NCI-H345 treated with DMSO at 0.1 percent for 48 hours (cell line): ENCODE measurements around the gene ABCC3.

Source experiments
- DNase-seq: peaks from one replicate; lab custom pipeline; 2025; ENCODE audit not compliant: unreplicated experiment; lab: John Stamatoyannopoulos, UW

Gene ABCC3

GRCh38 chr17:50607522-50608175, 27.0 kb upstream of the ABCC3 start:
- no peak for DNase-seq

GRCh38 chr17:50608700-50609379, 25.8 kb upstream of the ABCC3 start:
- peak; percentile 74 for DNase-seq

GRCh38 chr17:50609380-50610074, 25.2 kb upstream of the ABCC3 start:
- DNase-seq: no peak

GRCh38 chr17:50611634-50612033, 23.0 kb upstream of the ABCC3 start:
- DNase-seq: no peak

- no peak for DNase-seq
Measured at GRCh38 chr17:50612281-50612680, 22.4 kb upstream of the ABCC3 start.

- no peak for DNase-seq
Measured at GRCh38 chr17:50613007-50613992, 21.4 kb upstream of the ABCC3 start.

- no peak for DNase-seq
Measured at GRCh38 chr17:50614471-50615051, 20.1 kb upstream of the ABCC3 start.

- no peak for DNase-seq
Measured at GRCh38 chr17:50615828-50616227, 18.9 kb upstream of the ABCC3 start.

- DNase-seq: no peak
Measured at GRCh38 chr17:50618300-50618699, 16.4 kb upstream of the ABCC3 start.

GRCh38 chr17:50618941-50619340, 15.7 kb upstream of the ABCC3 start:
- DNase-seq: no peak

GRCh38 chr17:50619489-50619888, 15.2 kb upstream of the ABCC3 start:
- no peak for DNase-seq

- no peak for DNase-seq
Measured at GRCh38 chr17:50620237-50620636, 14.4 kb upstream of the ABCC3 start.

- peak; percentile 60 for DNase-seq
Measured at GRCh38 chr17:50620858-50621257, 13.8 kb upstream of the ABCC3 start.

GRCh38 chr17:50621574-50622031, 13.1 kb upstream of the ABCC3 start:
- peak; percentile 63 for DNase-seq

GRCh38 chr17:50624321-50624934, 10.3 kb upstream of the ABCC3 start:
- no peak for DNase-seq

- no peak for DNase-seq
Measured at GRCh38 chr17:50625032-50625871, 9.4 kb upstream of the ABCC3 start.

GRCh38 chr17:50626037-50626574, 8.6 kb upstream of the ABCC3 start:
- peak; percentile 50 for DNase-seq

GRCh38 chr17:50627036-50627781, 7.5 kb upstream of the ABCC3 start:
- no peak for DNase-seq
